ENCODE data around the gene SLC49A3. TPM values are rescaled to one million over a fixed set of nuclear protein-coding genes. Genes with fewer than 3 reads are reported as not detected.

SLC49A3 gene
- total RNA-seq, 1 donor from 2014 or later: 19.9 TPM

GRCh38 chr4:689723-690122 is 772 bp upstream of the SLC49A3 start:
- peaks cover 8% of the 10 kb centered on the region for H3K36me3 Mint-ChIP-seq (ENCODE audit: low read depth, unreplicated experiment)
- H3K4me1 Mint-ChIP-seq (ENCODE audit: unreplicated experiment): peaks cover 19% of the 10 kb centered on the region
- no peak for TF ChIP-seq CTCF (IDR thresholded peaks at IDR 0.05; ENCODE audit: unreplicated experiment)
- H3K27me3 Mint-ChIP-seq (ENCODE audit: unreplicated experiment): peaks cover 14% of the 10 kb centered on the region
- no peak for DNase-seq (ENCODE audit: low spot score)
- peak overlapping the region; percentile 18 for H3K27ac Mint-ChIP-seq (ENCODE audit: unreplicated experiment)
- peak overlapping the region; percentile 31 for H3K4me3 Mint-ChIP-seq (ENCODE audit: unreplicated experiment)
- H3K9me3 Mint-ChIP-seq (ENCODE audit: unreplicated experiment): no peaks in the 10 kb centered on the region

- Mint-ChIP-seq H3K27ac (ENCODE audit: unreplicated experiment) (peak overlapping the region; percentile 75), H3K4me3 (ENCODE audit: unreplicated experiment) (peak overlapping the region; percentile 60)
- DNase-seq (ENCODE audit: low spot score): no peak
These were observed 739 bp downstream of the SLC49A3 start for GRCh38 chr4:687971-688853.

GRCh38 chr4:687048-687970 is 1.6 kb downstream of the SLC49A3 start:
- H3K4me3 Mint-ChIP-seq (ENCODE audit: unreplicated experiment): peak overlapping the region; percentile 60
- peaks cover 21% of the 10 kb centered on the region for H3K4me1 Mint-ChIP-seq (ENCODE audit: unreplicated experiment)
- H3K36me3 Mint-ChIP-seq (ENCODE audit: low read depth, unreplicated experiment): peaks cover 8% of the 10 kb centered on the region
- peak overlapping the region; percentile 75 for H3K27ac Mint-ChIP-seq (ENCODE audit: unreplicated experiment)
- no peak for DNase-seq (ENCODE audit: low spot score)
- no peaks in the 10 kb centered on the region for H3K9me3 Mint-ChIP-seq (ENCODE audit: unreplicated experiment)
- H3K27me3 Mint-ChIP-seq (ENCODE audit: unreplicated experiment): peaks cover 16% of the 10 kb centered on the region
- no peak for TF ChIP-seq CTCF (IDR thresholded peaks at IDR 0.05; ENCODE audit: unreplicated experiment)

More at GRCh38 chr4:687971-688853, 739 bp downstream of the SLC49A3 start:
- H3K27me3 Mint-ChIP-seq (ENCODE audit: unreplicated experiment): peaks cover 16% of the 10 kb centered on the region
- no peak for TF ChIP-seq CTCF (IDR thresholded peaks at IDR 0.05; ENCODE audit: unreplicated experiment)
- H3K9me3 Mint-ChIP-seq (ENCODE audit: unreplicated experiment): no peaks in the 10 kb centered on the region
- H3K4me1 Mint-ChIP-seq (ENCODE audit: unreplicated experiment): peaks cover 21% of the 10 kb centered on the region
- H3K36me3 Mint-ChIP-seq (ENCODE audit: low read depth, unreplicated experiment): peaks cover 8% of the 10 kb centered on the region

GRCh38 chr4:686413-687040 is 2.4 kb downstream of the SLC49A3 start:
- Mint-ChIP-seq H3K27ac (ENCODE audit: unreplicated experiment) (no peak overlapping the region), H3K27me3 (ENCODE audit: unreplicated experiment) (peaks cover 16% of the 10 kb centered on the region), H3K9me3 (ENCODE audit: unreplicated experiment) (no peaks in the 10 kb centered on the region), H3K4me3 (ENCODE audit: unreplicated experiment) (no peak overlapping the region), H3K36me3 (ENCODE audit: low read depth, unreplicated experiment) (peaks cover 8% of the 10 kb centered on the region), H3K4me1 (ENCODE audit: unreplicated experiment) (peaks cover 21% of the 10 kb centered on the region)
- no peak for DNase-seq (ENCODE audit: low spot score)
- no peak for TF ChIP-seq CTCF (IDR thresholded peaks at IDR 0.05; ENCODE audit: unreplicated experiment)
